ENCODE measurements around the gene EEF1AKMT4.
"Not testable (repeated sequence)": the region's sequence is repeated elsewhere in the genome, so short reads cannot be mapped to it uniquely, and the experiment has no call there.

EEF1AKMT4 gene

GRCh38 chr3:184261270-184261853 is 11.9 kb downstream of the EEF1AKMT4 start, which contains the start of gene CAMK2N2:
CAMK2N2 (minus strand) TSS chr3:184261553; CDS start chr3:184261285, 268 bp downstream.
- no peak for FAIRE-seq

GRCh38 chr3:184261854-184262763 is 12.6 kb downstream of the EEF1AKMT4 start:
- no peak for FAIRE-seq

GRCh38 chr3:184262764-184263179 is 13.3 kb downstream of the EEF1AKMT4 start:
- FAIRE-seq, result no peak

- FAIRE-seq, result not testable (repeated sequence)
These were observed 17.8 kb downstream of the EEF1AKMT4 start for GRCh38 chr3:184267249-184267648.

GRCh38 chr3:184272269-184272668 is 22.8 kb downstream of the EEF1AKMT4 start:
- no peak for FAIRE-seq

- no peak for FAIRE-seq
These were observed 25.9 kb downstream of the EEF1AKMT4 start for GRCh38 chr3:184275381-184275701.

GRCh38 chr3:184275961-184276910 is 26.8 kb downstream of the EEF1AKMT4 start, which contains the start of gene ECE2:
ECE2 (plus strand) TSS chr3:184276022; CDS start chr3:184276154, 132 bp downstream.
- no peak for FAIRE-seq

- FAIRE-seq, result no peak
These were observed 27.9 kb downstream of the EEF1AKMT4 start for GRCh38 chr3:184277366-184277765.

- no peak for FAIRE-seq
These were observed 33.5 kb downstream of the EEF1AKMT4 start for GRCh38 chr3:184282941-184283340.

GRCh38 chr3:184283681-184284080 is 34.2 kb downstream of the EEF1AKMT4 start:
- no peak for FAIRE-seq

GRCh38 chr3:184284696-184285095 is 35.2 kb downstream of the EEF1AKMT4 start:
- FAIRE-seq, result no peak

- FAIRE-seq, result no peak
These were observed 40.0 kb downstream of the EEF1AKMT4 start for GRCh38 chr3:184289426-184289938.

GRCh38 chr3:184290331-184290730 is 40.9 kb downstream of the EEF1AKMT4 start:
- no peak for FAIRE-seq

- no peak for FAIRE-seq
These were observed 41.7 kb downstream of the EEF1AKMT4 start for GRCh38 chr3:184291044-184291737.

GRCh38 chr3:184291738-184292445 is 42.4 kb downstream of the EEF1AKMT4 start:
- FAIRE-seq, result no peak

- no peak for FAIRE-seq
These were observed 46.3 kb downstream of the EEF1AKMT4 start for GRCh38 chr3:184295771-184296170.

GRCh38 chr3:184296616-184297015 is 47.1 kb downstream of the EEF1AKMT4 start:
- no peak for FAIRE-seq

GRCh38 chr3:184298759-184299487 is 49.5 kb downstream of the EEF1AKMT4 start, which contains the start of gene PSMD2:
PSMD2 (plus strand) TSS chr3:184299241; CDS start chr3:184299267, 26 bp downstream.
- no peak for FAIRE-seq

- no peak for FAIRE-seq
These were observed 50.3 kb downstream of the EEF1AKMT4 start for GRCh38 chr3:184299488-184300377.

GRCh38 chr3:184300378-184300720 is 50.9 kb downstream of the EEF1AKMT4 start:
- FAIRE-seq, result no peak
